GM18861 (cell line): ENCODE measurements around the gene BANF1.

ENCODE experiments used
- ATAC-seq: cut with Tn5 transposase; IDR thresholded peaks from one replicate; pipeline ENCODE4 v1.9.1; 2021; ENCODE audit not compliant: unreplicated experiment

The BANF1 gene

GRCh38 chr11:66001942-66002647 lies at the start of gene BANF1, which contains the start of gene EIF1AD:
BANF1 (plus strand) TSS chr11:66002503; CDS start chr11:66003251, 748 bp downstream.
EIF1AD (minus strand) TSS chr11:66002157; CDS start chr11:66000389, 1,768 bp downstream.
- peak; percentile 62 for ATAC-seq

- ATAC-seq = no peak
Observed at GRCh38 chr11:65953471-65953870, 48.8 kb upstream of the BANF1 start.

- no peak for ATAC-seq
Observed at GRCh38 chr11:65954771-65955170, 47.5 kb upstream of the BANF1 start.

GRCh38 chr11:65958291-65958690 lies 44.0 kb upstream of the BANF1 start:
- ATAC-seq = no peak

- no peak for ATAC-seq
Observed at GRCh38 chr11:65958774-65959420, 43.4 kb upstream of the BANF1 start.

GRCh38 chr11:65960824-65961266 lies 41.5 kb upstream of the BANF1 start:
- no peak for ATAC-seq

- peak; percentile 74 for ATAC-seq
Observed at GRCh38 chr11:65961267-65962140, 40.8 kb upstream of the BANF1 start, which contains the start of gene SART1. SART1 (plus strand) TSS chr11:65961734; CDS start chr11:65961781, 47 bp downstream.

- no peak for ATAC-seq
Observed at GRCh38 chr11:65962141-65962564, 40.1 kb upstream of the BANF1 start.

GRCh38 chr11:65964906-65965305 lies 37.4 kb upstream of the BANF1 start:
- ATAC-seq = no peak

- no peak for ATAC-seq
Observed at GRCh38 chr11:65965986-65966762, 36.1 kb upstream of the BANF1 start.

GRCh38 chr11:65967329-65967934 lies 34.9 kb upstream of the BANF1 start:
- no peak for ATAC-seq

- no peak for ATAC-seq
Observed at GRCh38 chr11:65968600-65969482, 33.5 kb upstream of the BANF1 start.

GRCh38 chr11:65972116-65972515 lies 30.2 kb upstream of the BANF1 start:
- ATAC-seq = no peak

GRCh38 chr11:65973439-65974110 lies 28.7 kb upstream of the BANF1 start:
- ATAC-seq = no peak

- no peak for ATAC-seq
Observed at GRCh38 chr11:65975771-65976170, 26.5 kb upstream of the BANF1 start.

- no peak for ATAC-seq
Observed at GRCh38 chr11:65976216-65977176, 25.8 kb upstream of the BANF1 start.

- no peak for ATAC-seq
Observed at GRCh38 chr11:65977621-65978390, 24.5 kb upstream of the BANF1 start.
